Esophagus muscularis mucosa (tissue), 4 donors: ENCODE results near the gene SLC22A3. TPM values are rescaled to one million over a fixed set of nuclear protein-coding genes. Genes with fewer than 3 reads are reported as not detected.
"Not testable (repeated sequence)": the region's sequence is repeated elsewhere in the genome, so short reads cannot be mapped to it uniquely, and the experiment has no call there.

Experiments
- DNase-seq: peaks from one replicate; pipeline ENCODE4 v3.0.0-alpha.2; 2017; ENCODE audit errors: extremely low spot score
- H3K27ac ChIP-seq, 4 donors: fragments of 200-600 bp; sonication (generic); replicated peaks in 1 of 4; 1 replicate in 3 of 4; 2 replicates in 1 of 4; pipeline ENCODE4 v1.5.1; 2016 to 2019; ENCODE audit warnings: mild to moderate bottlenecking in 1 of 4
- H3K27me3 ChIP-seq, 4 donors: fragments of 200-600 bp; sonication (generic); one replicate each; pipeline versions ENCODE4 v1.5.1 to v1.6.0; 2016 to 2019
- H3K36me3 ChIP-seq, 4 donors: fragments of 200-600 bp; sonication (generic); one replicate each; pipeline ENCODE4 v1.5.1; 2016 to 2019
- H3K4me1 ChIP-seq, 4 donors: fragments of 200-600 bp; sonication (generic); one replicate each; pipeline ENCODE4 v1.5.1; 2016 to 2019
- H3K4me3 ChIP-seq, 4 donors: fragments of 200-600 bp; sonication (generic); 1 replicate in 2 of 4; 2 replicates in 2 of 4; pipeline ENCODE4 v1.5.1; 2016 to 2019; ENCODE audit warnings: mild to moderate bottlenecking in 4 of 4, moderate library complexity in 1 of 4
- H3K9me3 ChIP-seq, 4 donors: fragments of 200-600 bp; sonication (generic); 1 replicate in 3 of 4; 2 replicates in 1 of 4; pipeline ENCODE4 v1.5.1; 2016 to 2019
- CTCF ChIP-seq, 3 experiments: fragments of 200-600 bp in 2 of 3; fragments of 450-650 bp in 1 of 3; sonication (generic) in 2 of 3; IDR thresholded peaks; one replicate each; pipeline ENCODE4 v1.5.1; 2017 to 2019; ENCODE audit warnings: antibody characterized with exemption in 3 of 3, mild to moderate bottlenecking in 2 of 3, moderate library complexity in 1 of 3
- EP300 ChIP-seq: sonication (generic); formaldehyde crosslinking; IDR thresholded peaks from one replicate; pipeline ENCODE4 v1.6.1; 2017; ENCODE audit warnings: antibody characterized with exemption
- POLR2A ChIP-seq: fragments of 450-650 bp; IDR thresholded peaks from one replicate; pipeline ENCODE4 v1.6.1; 2017; ENCODE audit warnings: antibody characterized with exemption, moderate library complexity, mild to moderate bottlenecking, low read depth
- POLR2AphosphoS5 ChIP-seq, 2 donors: sonication (generic); formaldehyde crosslinking; IDR thresholded peaks; one replicate each; pipeline ENCODE4 v1.6.1; 2017; ENCODE audit warnings: antibody characterized with exemption in 2 of 2
- WGBS: methylation state at CpG from one replicate; pipeline ENCODE4 v1.1.5; 2018; 5-methylcytosine and 5-hydroxymethylcytosine counted together
- intact Hi-C: fragments of 100-400 bp; cut with DNase I; formaldehyde crosslinking; loops from one replicate; pipeline ENCODE4 v1.15.1; 2023
- total RNA-seq, 4 donors: library from RNA; depleted of rRNA; stranded (reverse); fragments of >200 nt; gene quantifications; one replicate each; pipeline versions ENCODE4 v1.1.0 to v1.2.1, GENCODE V29; 2016

The SLC22A3 gene
- total RNA-seq, 4 donors from 2014 or later: 16.8 to 20.4 (median 18.9) TPM

- H3K4me1 ChIP-seq: no peaks in the 10 kb centered on the region
- peaks cover 0 to 7% (median 0%) of the 10 kb centered on the region in 4 donors for H3K9me3 ChIP-seq
- no peaks in the 10 kb centered on the region for H3K27me3 ChIP-seq
- H3K36me3 ChIP-seq: no peaks in the 10 kb centered on the region
- TF ChIP-seq POLR2A (no peak), CTCF (IDR thresholded peaks at IDR 0.05) (no peak), POLR2AphosphoS5 (IDR thresholded peaks at IDR 0.05) (no peak), EP300 (no peak)
- no peak overlapping the region for H3K27ac ChIP-seq
- intact Hi-C loops: no loop called here
- peak; percentile 47 for DNase-seq
- no peak overlapping the region for H3K4me3 ChIP-seq
Observed at GRCh38 chr6:160365117-160365516, 16.9 kb downstream of the SLC22A3 start.

- H3K36me3 ChIP-seq: no peaks in the 10 kb centered on the region
- intact Hi-C loops: no loop called here
- 81% methylated on average over 6 of the region's 6 CpGs for WGBS
- peaks cover 0 to 8% (median 0%) of the 10 kb centered on the region in 4 donors for H3K9me3 ChIP-seq
- H3K27me3 ChIP-seq: no peaks in the 10 kb centered on the region
- TF ChIP-seq POLR2AphosphoS5 (IDR thresholded peaks at IDR 0.05): no peak
- H3K4me3 ChIP-seq: no peak overlapping the region
- H3K27ac ChIP-seq: no peak overlapping the region
- no peaks in the 10 kb centered on the region for H3K4me1 ChIP-seq
- no peak for DNase-seq
Observed at GRCh38 chr6:160367798-160368547, 19.8 kb downstream of the SLC22A3 start.

- 83% methylated on average over 4 of the region's 4 CpGs for WGBS
- intact Hi-C loops: no loop called here
Observed at GRCh38 chr6:160368670-160369069, 20.5 kb downstream of the SLC22A3 start.

GRCh38 chr6:160373601-160374000, 25.4 kb downstream of the SLC22A3 start:
- H3K9me3 ChIP-seq, H3K4me3 ChIP-seq, H3K27ac ChIP-seq, H3K36me3 ChIP-seq, intact Hi-C loops, H3K27me3 ChIP-seq: not testable (repeated sequence)
- DNase-seq: peak; percentile 24
- WGBS: 82% methylated on average over 4 of the region's 4 CpGs
- peaks cover 0 to 22% (median 4%) of the 10 kb centered on the region in 4 donors for H3K4me1 ChIP-seq

More at GRCh38 chr6:160368670-160369069, 20.5 kb downstream of the SLC22A3 start:
- no peak overlapping the region for H3K27ac ChIP-seq
- DNase-seq: peak; percentile 8
- TF ChIP-seq POLR2AphosphoS5 (IDR thresholded peaks at IDR 0.05) (no peak), CTCF (IDR thresholded peaks at IDR 0.05) (no peak), EP300 (no peak), POLR2A (no peak)
- H3K4me3 ChIP-seq: no peak overlapping the region
- no peaks in the 10 kb centered on the region for H3K36me3 ChIP-seq
- no peaks in the 10 kb centered on the region for H3K27me3 ChIP-seq
- H3K9me3 ChIP-seq: peaks cover 0 to 8% (median 0%) of the 10 kb centered on the region in 4 donors
- H3K4me1 ChIP-seq: no peaks in the 10 kb centered on the region

GRCh38 chr6:160374836-160375560, 26.8 kb downstream of the SLC22A3 start:
- no peak overlapping the region for H3K27ac ChIP-seq
- TF ChIP-seq CTCF (IDR thresholded peaks at IDR 0.05): no peak
- TF ChIP-seq POLR2A: no peak
- TF ChIP-seq EP300: no peak
- TF ChIP-seq POLR2AphosphoS5 (IDR thresholded peaks at IDR 0.05): no peak
- H3K4me1 ChIP-seq: peaks cover 0 to 31% (median 12%) of the 10 kb centered on the region in 4 donors
- intact Hi-C loops: no loop called here
- peak; percentile 60 for DNase-seq
- no peaks in the 10 kb centered on the region for H3K36me3 ChIP-seq
- H3K27me3 ChIP-seq: no peaks in the 10 kb centered on the region
- H3K4me3 ChIP-seq: no peak overlapping the region
- WGBS: 66% methylated on average over 3 of the region's 3 CpGs
- H3K9me3 ChIP-seq: peaks cover 0 to 2% (median 0%) of the 10 kb centered on the region in 4 donors
